Activated gamma-delta T cell (primary cell): ENCODE data around the gene ESYT1.
"Not testable (repeated sequence)": the region's sequence is repeated elsewhere in the genome, so short reads cannot be mapped to it uniquely, and the experiment has no call there.

Source experiments
- DNase-seq: peaks from one replicate; lab custom pipeline; 2025; lab: John Stamatoyannopoulos, UW

Gene ESYT1

DNA sequence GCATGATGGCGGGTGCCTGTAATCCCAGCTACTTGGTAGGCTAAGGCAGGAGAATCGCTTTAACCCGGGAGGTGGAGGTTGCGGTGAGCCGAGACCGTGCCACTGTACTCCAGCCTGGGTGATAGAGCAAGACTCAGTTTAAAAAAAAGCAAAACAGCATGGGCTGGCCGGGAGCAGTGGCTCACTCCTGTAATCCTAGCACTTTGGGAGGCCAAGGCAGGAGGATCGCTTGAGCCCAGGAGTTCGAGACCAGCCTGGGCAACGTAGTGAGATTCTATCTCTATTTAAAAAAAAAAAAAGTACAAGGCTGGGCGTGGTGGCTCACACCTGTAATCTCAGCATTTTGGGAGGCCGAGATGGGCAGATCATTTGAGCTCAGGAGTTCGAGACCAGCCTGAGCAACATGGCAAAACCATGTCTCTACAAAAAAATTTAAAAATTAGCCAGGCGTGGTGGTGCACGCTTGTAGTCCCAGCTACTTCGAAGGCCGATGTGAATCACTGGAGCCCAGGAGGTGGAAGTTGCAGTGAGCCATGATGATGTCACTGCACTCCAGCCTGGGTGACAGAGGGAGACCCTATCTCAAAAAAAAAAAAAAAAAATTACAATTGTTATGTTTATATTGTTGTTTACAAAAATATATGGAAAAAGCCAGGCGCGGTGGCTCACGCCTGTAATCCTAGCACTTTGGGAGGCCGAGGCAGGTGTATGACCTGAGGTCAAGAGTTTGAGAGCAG is 28.6 kb downstream of the ESYT1 start:
- not testable (repeated sequence) for DNase-seq

DNA sequence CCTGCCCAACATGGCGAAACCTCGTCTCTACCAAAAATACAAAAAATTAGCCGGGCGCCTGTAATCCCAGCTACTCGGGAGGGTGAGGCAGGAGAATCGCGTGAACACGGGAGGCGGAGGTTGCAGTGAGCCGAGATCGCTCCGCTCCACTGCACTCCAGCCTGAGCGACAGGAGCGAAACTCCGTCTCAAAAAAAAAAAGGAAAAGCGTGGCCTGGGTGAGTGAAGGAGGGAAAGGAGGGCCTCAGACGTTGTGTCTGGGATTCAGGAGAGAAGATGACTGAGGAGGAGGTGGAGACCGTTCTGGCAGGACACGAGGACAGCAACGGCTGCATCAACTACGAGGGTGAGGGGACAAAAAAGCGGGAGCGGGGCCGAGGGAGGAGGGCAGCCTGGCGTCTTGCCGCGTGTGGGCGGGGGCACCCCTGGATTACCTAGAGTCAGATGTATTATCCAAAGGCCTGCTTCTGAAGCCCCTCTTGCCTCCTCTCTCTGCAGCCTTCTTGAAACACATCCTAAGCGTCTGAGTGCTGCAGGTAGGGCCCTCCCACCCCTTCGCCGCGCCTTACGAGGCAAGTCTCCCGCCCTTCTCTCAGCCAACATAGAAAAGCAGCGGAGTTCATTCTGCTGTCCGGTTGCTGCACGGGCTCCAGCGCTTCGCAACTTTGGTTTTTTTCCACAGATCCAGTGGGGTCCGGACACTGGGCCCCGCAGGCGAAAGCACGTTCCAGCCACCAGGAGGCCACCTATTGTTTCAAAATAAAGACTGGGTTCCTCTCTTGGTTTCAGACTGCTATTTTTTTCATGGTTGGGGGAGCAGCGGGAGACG is 29.3 kb downstream of the ESYT1 start:
- DNase-seq: no peak

DNA sequence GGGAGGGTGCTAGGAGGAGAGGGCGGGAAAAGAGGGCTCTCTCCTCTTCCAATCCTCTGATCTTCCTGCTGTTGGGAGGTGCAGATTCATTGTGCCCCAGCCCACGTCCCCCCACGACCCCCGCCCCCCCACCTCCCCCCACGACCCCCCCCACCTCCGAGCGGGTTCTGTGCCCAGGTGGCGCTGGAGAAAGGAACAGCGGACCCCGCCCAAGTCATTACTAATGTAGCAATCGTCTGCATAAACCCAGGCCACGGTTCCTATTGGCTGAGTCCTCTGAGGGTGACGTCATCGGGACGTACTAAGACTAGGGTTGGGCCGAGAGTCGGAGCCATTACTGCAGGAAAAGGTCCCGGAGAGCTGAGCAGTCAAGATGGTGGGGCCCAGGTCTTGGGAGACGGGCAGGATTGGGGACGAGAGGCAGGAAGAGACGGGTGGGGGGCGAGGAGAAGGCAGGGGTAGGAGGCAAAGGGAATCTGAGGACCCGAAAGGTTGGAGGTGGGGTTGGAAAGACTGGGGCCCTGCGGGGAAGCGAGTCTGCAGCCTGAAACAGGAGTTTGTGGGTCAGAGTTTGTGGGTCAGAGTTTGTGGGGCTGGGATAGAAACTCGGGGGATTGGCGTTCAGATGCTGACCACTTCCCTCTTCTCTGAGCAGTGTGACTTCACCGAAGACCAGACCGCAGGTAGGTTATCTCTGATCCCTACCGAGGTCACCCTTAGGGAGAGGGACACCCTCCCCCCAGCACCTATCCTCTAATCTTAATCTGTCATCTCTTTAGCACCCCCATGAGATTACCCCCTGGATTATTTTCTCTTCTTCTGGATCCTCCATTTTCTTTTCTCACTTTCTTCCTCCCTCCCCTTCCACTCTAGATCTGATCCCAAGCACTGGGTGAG is 30.2 kb downstream of the ESYT1 start, which contains the start of gene MYL6:
TSS of gene MYL6 (plus strand) at position 331 of the 897 bp plus-strand sequence. CDS start at position 374, 43 bp downstream.
- DNase-seq: peak; percentile 20

DNA sequence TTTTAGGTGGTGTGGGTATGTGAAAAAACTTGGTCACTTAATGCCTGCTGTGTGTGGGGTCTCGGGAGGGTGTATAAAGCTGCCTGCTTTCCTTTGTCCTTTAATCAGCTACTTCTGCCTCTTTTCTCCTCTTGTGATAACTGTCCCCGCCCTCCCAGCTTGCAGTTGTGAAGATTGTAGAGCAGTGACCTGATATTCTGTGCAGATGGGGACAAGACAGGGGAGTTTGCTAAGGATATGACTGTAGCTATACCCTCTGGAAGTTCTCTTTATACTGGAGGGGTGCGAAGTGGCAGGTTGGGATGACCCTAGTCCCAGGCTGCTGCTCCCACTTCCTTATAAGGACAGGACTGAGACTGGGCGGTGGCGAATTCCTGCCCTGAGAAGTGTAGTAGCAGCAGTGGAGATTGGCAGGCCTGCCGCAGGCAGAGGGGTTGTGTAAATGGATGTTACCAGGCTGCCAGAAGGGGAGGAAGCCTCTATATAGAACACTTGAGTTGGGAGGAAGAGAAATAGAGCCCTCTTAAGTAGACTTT is 30.9 kb downstream of the ESYT1 start:
- DNase-seq: no peak

DNA sequence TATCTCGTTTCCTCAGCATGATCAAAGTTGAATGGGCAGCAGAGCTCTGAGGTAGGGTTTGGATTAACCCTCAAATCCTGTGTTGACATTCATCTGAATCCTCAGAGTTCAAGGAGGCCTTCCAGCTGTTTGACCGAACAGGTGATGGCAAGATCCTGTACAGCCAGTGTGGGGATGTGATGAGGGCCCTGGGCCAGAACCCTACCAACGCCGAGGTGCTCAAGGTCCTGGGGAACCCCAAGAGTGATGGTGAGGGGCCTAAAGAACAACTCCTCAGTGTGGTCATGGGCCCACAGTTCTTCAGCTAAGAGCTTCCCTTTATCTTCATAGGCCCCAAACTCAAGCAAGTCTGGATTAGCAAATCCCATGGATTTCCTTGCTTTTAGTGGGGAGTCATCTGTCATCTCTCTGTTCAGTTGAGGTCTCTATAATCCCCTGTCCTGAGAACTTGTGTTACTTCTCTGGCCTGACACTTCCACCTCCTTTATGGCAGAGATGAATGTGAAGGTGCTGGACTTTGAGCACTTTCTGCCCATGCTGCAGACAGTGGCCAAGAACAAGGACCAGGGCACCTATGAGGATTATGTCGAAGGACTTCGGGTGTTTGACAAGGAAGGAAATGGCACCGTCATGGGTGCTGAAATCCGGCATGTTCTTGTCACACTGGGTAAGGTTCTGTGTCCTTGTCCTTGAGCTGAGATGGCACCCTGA is 31.6 kb downstream of the ESYT1 start:
- DNase-seq: no peak

DNA sequence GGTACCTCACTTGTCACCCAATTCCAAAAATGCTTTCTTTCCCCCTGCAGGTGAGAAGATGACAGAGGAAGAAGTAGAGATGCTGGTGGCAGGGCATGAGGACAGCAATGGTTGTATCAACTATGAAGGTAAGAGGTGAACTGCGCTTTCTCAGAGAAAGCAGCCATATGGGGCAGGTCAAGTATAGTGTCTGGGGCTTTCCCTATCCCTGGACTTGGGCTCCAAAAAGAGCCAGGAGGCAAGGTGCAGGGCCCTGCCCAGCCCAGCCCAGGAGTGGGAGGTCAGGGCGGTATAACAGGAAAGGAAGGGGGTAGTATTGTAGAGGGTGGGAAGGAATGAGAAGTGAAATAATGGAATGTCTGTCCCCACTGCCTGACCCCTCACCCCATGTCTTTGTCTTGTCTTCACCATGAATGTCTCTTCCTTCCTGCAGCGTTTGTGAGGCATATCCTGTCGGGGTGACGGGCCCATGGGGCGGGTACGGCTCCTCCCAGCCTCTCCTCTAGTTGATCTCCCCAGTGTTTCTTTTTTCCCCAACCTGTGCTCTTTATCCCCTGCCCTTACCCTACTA is 32.2 kb downstream of the ESYT1 start:
- DNase-seq: peak; percentile 45

DNA sequence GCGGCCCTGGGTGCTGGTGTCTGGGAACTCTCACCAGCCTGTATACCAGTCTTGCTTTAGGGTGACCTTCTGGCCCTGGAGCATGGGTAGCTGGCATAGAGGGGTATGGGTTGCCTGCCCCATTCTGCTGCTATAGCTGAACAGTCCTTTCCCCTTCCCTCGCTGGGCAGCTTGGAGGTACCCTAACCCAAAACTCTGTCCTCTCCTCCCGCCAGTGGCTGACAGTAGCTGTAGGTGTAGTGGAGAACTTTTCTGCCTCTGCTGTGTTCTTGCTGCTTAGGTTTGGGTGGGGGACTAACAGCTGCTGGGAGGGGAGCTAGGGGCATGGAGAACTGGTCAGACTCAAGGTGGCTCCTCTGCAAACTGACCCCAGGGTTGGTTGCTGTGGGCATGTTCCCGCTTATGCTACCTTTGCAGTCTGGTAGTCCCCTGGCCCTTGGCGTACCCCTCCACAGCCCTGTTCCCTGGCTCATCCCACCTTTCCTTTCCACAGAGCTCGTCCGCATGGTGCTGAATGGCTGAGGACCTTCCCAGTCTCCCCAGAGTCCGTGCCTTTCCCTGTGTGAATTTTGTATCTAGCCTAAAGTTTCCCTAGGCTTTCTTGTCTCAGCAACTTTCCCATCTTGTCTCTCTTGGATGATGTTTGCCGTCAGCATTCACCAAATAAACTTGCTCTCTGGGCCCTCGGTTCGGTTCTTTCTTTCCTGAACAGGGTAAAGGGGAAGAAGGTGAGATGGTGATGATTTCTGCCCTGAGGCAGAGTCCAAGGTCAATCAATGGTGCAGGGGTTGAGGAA is 33.0 kb downstream of the ESYT1 start:
- DNase-seq: no peak

DNA sequence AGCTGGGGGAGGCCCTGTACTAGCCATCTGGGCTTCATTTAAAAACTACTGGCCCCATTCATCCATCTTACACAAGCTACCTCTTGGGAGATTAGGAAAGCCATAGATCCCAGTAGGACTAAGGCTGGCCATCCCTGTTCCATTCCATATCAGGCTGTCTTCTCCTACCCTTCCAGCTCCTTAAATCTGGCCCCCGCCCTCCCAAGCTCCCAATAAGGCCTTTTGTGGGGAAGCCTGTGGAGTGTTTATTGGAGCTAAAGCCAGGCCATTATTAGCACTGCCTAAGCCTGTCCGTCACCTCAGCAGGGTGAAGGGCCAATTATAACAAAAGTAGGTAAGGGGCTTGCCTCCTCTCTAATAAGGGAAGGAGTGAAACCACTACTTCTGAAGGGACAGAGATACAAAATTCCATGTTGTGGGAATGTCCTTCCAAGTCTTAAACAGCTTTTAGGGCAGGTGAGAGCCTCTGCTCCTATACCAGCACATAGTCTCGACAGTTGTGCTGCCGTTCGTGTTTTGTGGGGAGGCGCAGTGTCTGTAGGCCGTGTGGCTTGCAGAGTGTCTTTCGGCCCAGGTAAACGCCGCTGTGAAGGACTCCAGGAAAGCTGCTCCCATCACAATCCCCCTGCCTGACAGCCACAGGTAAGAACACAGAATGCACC is 33.8 kb downstream of the ESYT1 start:
- no peak for DNase-seq

DNA sequence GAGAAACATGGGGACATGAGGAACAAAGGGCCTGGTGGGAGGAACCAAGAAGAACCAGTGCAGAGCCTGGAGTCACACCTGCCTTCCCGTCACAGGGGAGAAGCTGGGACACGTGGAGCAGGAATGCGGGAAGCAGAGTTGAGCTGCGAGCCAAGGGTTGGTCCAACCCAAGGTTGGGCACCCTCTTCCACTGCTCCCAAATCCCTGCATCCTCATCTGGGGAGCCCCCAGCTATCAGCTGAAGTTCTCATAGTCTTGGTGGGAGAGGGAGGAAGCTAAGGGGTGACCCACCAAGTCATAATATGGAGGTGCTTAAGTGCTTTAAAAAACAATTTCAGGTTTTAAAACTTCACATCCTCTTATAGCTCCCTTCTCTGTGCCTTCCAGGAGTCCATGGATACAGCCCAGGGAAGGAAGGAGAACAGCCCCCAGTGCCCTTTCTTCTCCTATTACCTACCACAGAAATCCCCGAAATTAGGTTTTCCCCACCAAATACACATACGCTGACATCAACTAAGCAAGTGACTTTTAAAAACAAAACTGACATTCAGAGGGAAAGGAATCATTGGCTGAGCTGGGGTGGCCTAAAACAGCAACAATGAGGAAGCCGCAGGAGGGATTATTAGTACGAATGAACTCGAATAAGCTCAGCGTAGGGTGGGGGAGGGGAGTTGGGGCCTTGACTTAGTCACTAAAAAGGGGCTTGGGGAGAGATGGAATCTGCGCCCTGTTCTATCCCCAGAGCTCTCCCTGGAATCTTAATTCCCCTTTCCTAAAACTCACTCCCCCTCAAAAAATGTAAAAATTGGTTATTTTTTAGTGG is 34.6 kb downstream of the ESYT1 start:
- DNase-seq: no peak

DNA sequence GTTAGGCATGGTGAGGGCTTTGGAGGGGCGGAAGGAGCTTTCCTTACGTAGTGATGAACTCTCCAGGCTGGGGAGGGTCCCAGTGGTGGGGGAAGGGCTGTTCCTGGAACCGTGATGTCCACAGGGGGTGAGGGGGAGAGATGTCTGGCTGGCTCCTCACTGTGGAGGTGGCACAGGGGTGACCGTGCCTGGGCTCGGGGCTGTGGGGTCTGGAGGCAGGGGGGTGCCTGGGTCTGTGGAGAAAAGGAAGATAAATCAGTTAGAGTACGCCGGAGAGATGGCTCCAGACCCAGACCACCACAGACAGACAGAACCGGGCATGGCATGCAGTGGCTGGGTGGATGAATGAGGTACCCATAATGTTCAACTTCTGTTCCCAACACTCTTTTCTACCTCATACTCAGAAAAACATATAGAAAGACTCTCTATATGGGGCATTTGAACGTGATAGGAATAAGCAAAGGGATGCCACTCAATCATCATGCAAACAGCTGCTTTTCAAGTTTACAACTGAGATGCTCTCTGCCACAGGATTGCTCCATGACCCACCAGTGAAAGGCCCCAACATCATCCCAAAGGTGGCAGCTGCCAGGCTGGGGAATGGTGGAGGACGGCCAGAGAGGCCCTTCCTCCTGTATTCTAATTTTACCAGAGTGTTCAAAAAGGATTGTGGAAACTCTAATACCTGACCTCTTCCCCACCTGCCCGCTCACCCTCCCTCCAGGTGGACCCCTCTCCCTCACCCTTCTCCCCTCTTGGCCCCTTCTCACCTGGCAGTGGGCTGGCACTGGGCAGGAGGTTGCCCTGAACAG is 35.7 kb downstream of the ESYT1 start:
- no peak for DNase-seq

DNA sequence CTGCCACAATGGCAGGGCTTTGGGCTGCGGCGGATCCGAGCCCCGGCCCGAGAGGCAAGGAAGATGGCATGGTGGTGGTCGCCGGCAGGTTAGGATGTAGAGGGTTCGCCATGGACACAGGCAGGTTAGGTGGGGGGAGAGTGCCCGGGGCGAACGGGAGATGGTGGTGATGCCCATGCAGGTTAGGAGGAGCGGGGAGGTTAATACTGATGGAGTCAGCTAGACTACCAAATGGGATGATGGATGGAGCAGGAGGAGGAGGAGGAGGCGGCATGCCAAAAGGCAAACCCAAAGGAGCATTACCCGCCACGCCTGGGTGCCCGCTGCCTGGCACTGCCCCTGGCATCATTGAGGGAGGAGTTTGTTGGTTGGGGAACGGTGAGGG is 36.3 kb downstream of the ESYT1 start:
- no peak for DNase-seq

DNA sequence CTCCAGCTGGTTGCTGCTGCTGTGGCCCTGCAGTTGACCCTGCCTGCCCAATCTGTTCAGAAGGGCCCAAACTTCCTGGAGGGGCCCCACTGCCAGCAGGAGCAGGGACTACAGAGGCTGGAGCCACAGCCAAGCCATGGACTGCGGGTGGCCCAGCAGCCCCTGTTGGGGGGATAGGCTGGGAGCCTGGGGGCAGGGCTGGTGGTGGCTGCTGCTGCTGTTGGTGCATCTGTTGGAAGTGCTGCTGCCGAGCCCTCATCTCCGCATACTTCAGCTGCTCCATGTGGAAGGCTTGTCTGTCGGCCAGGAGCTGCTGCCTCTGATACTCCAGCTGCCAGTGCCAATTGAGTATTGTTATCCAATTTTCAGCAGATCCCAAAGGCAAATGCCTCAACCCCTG is 37.3 kb downstream of the ESYT1 start:
- DNase-seq: no peak

DNA sequence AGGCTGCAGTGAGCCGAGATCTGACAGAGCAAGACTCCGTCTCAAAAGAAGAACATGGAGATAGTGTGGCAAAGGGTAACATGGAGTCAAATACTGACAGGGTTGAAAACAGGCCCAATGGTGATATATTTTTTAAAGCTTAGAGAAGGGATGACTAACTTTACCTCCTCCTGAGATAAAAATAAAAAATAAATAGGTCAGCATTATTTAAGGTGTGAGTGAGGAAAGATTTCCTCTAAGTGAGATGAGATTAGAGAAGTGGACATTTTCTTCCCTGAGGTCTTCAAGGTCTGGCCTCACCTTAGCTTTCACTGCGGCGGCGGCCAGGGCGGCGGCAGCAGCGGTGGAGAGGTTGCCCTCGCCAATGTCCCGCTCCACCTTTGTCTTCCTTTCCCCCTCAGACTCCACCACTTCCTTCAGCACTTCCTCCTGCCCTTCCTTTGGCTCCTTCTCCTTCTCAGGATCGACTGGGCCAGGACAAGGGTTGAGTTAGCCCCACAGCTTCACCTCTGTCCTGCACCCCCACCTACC is 41.2 kb downstream of the ESYT1 start:
- no peak for DNase-seq

DNA sequence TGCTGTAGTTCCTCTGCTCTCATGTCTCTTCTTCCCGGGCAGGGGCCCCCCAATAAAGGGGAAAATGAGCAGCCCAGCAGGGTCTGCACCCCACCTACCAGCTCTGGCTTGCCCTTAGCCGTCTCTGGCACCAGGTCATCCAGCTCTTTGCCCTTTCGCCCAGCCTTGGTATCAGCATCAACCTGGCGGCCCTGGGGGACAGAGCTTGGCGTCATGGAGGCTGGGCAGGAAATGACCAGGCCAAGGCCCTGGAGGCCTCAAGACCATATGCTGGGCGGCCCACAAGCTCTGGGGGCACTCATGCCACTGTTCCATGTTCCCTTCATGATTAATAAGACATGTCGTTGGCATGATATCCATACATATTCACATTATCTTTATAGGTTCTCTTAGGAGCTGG is 44.8 kb downstream of the ESYT1 start:
- no peak for DNase-seq

DNA sequence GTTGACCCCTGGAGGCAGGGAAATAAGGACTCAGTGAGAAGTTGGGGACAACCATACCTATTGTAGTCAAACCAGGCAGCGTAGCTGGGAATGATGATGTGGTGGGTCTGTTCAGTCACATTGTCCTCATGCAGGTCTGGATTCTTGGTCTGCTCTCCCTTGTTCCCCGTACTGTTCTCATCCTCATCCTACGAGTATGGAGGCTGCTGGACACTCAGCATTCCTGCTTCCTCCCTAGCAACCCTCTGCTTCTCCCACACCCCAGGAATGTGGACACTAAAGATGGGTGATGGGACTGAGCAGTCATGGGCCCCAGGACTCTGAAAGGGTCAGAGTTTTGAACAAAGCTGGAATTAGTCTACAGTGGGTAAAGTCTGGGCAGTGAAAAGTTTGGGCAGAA is 50.3 kb downstream of the ESYT1 start:
- no peak for DNase-seq

DNA sequence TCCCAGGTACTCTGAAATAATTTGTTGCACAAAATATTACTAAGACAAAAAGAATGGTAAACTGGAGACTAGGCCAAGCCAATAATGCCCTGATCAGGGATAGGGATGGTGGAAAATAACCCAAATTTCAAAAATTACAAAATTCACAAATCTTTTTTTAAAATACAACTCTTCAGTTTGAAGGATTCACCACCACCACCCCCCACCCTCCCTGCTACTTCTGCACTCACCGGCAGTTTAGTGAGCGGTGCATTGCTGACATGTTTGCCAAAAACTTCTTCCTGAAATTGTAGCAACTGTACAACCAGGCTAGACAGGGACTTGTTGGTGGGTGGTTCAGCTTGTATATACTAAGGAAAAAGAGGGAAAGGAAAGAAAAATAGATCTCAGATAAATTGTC is 58.9 kb downstream of the ESYT1 start:
- no peak for DNase-seq

DNA sequence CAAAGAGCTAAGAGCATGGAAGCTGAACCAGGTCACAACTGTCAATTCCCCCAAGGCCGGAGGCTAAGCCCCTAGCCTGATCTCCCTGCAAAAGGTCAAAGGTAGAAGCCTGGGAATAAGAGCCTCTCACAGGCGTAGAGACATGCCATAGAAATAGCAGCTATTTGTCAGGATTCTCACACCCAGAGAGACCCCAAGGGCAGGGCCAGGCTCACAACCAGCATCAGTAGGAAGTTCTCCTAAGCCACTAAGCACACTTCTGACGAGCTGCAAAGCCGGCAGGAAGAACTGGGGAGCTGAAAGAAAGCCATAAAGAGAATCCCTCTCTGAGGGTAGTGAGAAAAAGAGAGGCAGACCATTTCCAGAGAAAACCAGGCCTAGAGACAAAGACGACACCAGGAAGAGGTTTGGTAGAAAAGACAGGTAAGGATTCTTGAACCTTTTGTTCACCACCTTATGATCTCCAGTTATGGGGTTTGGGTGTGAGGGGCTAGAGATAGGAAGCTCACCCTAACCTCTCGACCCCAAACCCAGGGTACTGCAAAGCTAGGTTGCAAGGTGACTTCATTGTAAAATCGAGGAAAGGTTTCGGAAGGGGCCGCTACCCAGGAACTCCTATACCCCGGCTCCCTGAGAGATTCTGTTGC is 60.2 kb downstream of the ESYT1 start:
- no peak for DNase-seq
